ENCODE measurements around the gene CDK14.

The CDK14 gene

GRCh38 chr7:91157579-91158320, 561.6 kb downstream of the CDK14 start:
- no peak for DNase-seq (ENCODE audit: low read depth)
- no peak overlapping the region for H3K4me3 ChIP-seq (ENCODE audit: low read depth, low read length)
- TF ChIP-seq CTCF (IDR thresholded peaks at IDR 0.05; ENCODE audit: insufficient read depth, low read depth, low read length, missing control alignments): no peak

GRCh38 chr7:91162436-91162835, 566.3 kb downstream of the CDK14 start:
- no peak for DNase-seq (ENCODE audit: low read depth)
- TF ChIP-seq CTCF (IDR thresholded peaks at IDR 0.05; ENCODE audit: insufficient read depth, low read depth, low read length, missing control alignments): no peak
- H3K4me3 ChIP-seq (ENCODE audit: low read depth, low read length): no peak overlapping the region

- TF ChIP-seq CTCF (IDR thresholded peaks at IDR 0.05; ENCODE audit: insufficient read depth, low read depth, low read length, missing control alignments): no peak
- H3K4me3 ChIP-seq (ENCODE audit: low read depth, low read length): no peak overlapping the region
- no peak for DNase-seq (ENCODE audit: low read depth)
Observed at GRCh38 chr7:91164506-91164905, 568.4 kb downstream of the CDK14 start.

GRCh38 chr7:91165006-91165845, 569.1 kb downstream of the CDK14 start:
- DNase-seq (ENCODE audit: low read depth): peak; percentile 38
- H3K4me3 ChIP-seq (ENCODE audit: low read depth, low read length): no peak overlapping the region

GRCh38 chr7:91165846-91166230, 569.7 kb downstream of the CDK14 start:
- TF ChIP-seq CTCF (IDR thresholded peaks at IDR 0.05; ENCODE audit: insufficient read depth, low read depth, low read length, missing control alignments): no peak
- no peak overlapping the region for H3K4me3 ChIP-seq (ENCODE audit: low read depth, low read length)
- no peak for DNase-seq (ENCODE audit: low read depth)

More at GRCh38 chr7:91165006-91165845, 569.1 kb downstream of the CDK14 start:
- no peak for TF ChIP-seq CTCF (IDR thresholded peaks at IDR 0.05; ENCODE audit: insufficient read depth, low read depth, low read length, missing control alignments)

- TF ChIP-seq CTCF (IDR thresholded peaks at IDR 0.05; ENCODE audit: insufficient read depth, low read depth, low read length, missing control alignments): no peak
- no peak overlapping the region for H3K4me3 ChIP-seq (ENCODE audit: low read depth, low read length)
- DNase-seq (ENCODE audit: low read depth): no peak
Observed at GRCh38 chr7:91168871-91169829, 573.0 kb downstream of the CDK14 start.

All from GM12865 (cell line).